HG03139 (cell line): ENCODE measurements around the gene RIC8B.
"Not testable (repeated sequence)": the region's sequence is repeated elsewhere in the genome, so short reads cannot be mapped to it uniquely, and the experiment has no call there.

Experiments used
- ATAC-seq: cut with Tn5 transposase; IDR thresholded peaks from one replicate; pipeline ENCODE4 v1.9.1; 2021; ENCODE audit not compliant: unreplicated experiment

RIC8B gene

DNA sequence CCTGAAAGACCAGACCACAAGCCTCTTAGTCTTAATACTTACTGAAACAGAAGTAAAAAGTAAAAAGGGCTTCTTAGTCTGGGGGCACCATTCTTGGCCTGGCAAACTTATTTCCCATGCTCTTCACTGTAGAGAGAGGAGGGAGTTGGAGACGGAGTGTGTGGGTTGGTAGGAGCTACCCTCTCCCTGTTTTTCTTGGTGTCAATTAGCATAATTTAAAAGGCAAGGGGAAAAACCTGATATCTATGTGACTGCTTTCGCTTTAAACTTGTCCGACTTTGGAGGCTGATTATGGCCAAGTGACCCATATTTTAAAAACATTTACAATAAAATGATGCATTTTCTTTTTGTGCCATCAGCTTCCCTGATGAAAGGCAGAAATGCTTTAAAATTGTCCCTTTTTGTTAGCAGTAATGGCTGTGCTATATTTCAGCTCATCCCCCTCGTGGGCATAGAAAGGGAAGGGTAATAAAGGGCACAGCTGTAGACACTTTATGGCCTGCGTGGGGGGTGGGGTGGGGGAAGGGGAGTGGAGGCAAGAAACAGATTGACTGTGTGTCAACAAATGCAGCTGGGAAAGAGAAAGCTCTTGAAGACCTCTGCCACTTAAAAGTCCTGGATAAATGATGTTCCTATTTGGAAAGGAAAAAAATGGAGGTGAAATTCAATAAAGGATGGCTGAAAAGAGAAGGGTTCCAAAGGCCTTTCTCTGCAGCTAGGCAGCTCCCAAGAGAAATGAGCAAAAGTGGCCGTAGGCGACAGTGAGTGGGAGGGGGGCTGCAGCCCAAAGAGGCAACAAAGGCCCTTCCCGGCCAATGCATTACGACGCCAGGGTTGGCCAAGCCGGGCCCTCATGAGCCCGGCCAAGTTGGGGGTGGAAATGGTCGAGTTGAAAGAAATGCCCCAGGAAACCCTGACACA, 123.8 kb downstream of the RIC8B start:
- ATAC-seq: no peak

GRCh38 chr12:106900554-106900953, 126.1 kb downstream of the RIC8B start:
- no peak for ATAC-seq

- no peak for ATAC-seq
Observed at GRCh38 chr12:106901276-106901675, 126.8 kb downstream of the RIC8B start.

- no peak for ATAC-seq
Observed at GRCh38 chr12:106902053-106902452, 127.6 kb downstream of the RIC8B start.

DNA sequence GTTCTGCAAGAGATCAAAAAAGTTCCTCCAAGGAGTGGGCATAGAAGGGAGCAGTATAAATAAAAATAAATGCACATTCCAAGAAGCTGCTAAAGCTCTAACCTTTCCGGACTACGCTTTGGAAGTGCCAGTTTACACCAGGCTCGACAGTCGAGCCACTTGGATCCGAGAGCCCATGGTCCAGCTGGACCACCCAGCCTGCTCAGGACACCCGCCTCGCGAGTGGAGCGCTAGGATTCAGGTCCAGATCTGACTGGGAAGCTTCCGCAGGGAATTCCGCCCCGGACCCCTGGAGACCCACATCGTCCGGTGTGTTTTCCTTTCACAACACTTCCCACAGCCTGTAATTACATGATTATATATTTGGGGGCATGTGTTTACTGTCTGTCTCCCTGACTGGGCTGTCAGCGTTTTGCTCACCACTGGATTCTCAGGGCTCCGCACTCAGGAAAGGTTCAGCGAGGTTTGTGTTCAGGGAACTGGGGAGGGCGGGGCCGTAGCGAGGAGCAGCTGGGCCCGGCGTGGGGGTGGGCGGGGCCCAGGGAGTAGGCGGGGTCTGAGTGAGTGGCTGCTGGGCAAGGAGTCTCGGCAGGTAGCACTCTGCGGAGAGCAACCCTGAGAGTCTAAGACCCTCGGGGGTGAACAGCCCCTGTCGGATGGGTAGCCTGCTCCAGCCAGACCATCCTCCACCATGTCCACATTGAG, 128.9 kb downstream of the RIC8B start:
- ATAC-seq: peak; percentile 86

DNA sequence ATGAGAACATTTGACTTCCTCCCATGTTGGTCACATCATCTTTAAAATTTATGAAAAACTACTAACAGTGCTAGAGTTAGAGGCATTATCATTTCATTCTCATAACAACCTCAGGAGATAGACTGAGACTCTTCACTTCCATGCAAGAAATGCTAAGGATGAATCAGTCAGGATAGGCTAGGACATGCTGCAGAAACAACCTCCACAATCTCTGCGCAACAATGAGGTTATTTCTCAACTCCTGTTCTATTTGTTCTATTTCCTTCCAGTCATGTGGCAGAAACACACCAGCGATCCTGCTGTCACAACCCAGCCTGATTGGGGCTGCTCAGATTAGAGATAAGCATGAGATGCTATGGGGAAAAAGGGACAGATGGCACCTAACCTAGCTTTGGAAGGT, 132.2 kb downstream of the RIC8B start:
- ATAC-seq: no peak

DNA sequence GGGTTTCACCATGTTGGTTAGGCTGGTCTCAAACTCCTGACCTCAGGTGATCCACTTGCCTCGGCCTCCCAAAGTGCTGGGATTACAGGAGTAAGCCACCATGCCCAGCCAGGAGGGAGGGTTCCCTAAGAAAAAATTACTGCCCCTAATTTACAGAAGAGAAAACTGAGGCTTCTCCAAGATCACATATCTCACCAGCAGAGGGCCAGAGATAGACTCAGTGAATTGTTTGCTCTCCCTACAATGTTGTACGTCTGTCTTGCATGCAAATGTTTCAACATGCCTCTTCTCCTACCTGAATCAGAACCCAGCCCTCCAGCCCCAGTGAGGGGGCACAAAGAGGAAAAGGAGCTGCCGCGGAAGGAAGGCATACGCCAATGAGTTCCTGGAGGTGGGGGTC, 132.9 kb downstream of the RIC8B start:
- no peak for ATAC-seq

GRCh38 chr12:106907846-106908245, 133.4 kb downstream of the RIC8B start:
- ATAC-seq: no peak

DNA sequence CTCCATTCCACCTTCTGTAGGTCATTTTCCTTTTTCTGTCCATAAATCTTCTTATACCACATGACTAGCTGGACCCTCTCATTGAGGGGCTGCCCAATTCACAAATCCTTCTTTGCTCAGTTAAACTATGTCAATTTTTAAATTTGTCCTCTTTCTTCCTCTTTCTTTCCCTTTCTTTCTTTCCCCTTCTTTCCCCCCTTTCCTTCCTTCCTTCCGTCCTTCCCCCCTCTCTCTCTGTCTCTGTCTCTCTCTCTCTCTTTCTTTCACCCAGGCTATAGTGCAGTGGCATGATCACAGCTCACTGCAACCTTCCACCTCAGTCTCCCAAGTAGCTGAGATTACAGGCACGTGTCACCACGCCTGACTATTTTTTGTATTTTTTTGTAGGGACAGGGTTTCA, 134.1 kb downstream of the RIC8B start:
- no peak for ATAC-seq

DNA sequence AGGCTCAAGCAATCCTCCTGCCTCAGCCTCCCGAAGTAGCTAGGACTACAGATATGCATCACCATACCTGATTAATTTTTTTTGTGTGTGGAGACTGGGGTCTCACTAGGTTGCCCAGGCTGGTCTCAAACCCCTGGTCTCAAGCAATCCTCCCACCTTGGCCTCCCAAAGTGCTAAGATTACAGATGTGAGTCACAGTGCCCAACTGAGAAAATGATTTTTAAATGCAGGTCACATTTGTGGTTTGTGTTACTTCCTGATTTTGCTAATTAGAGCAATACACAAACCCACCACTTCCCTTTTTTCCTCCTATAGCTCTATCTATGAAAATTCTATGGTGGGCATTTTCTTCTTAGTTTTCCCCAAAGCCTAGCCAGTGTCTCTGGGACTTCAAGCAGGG, 135.7 kb downstream of the RIC8B start:
- ATAC-seq: peak; percentile 63

- ATAC-seq: no peak
Observed at GRCh38 chr12:106911581-106911980, 137.1 kb downstream of the RIC8B start.

GRCh38 chr12:106913456-106913855, 139.0 kb downstream of the RIC8B start:
- no peak for ATAC-seq

DNA sequence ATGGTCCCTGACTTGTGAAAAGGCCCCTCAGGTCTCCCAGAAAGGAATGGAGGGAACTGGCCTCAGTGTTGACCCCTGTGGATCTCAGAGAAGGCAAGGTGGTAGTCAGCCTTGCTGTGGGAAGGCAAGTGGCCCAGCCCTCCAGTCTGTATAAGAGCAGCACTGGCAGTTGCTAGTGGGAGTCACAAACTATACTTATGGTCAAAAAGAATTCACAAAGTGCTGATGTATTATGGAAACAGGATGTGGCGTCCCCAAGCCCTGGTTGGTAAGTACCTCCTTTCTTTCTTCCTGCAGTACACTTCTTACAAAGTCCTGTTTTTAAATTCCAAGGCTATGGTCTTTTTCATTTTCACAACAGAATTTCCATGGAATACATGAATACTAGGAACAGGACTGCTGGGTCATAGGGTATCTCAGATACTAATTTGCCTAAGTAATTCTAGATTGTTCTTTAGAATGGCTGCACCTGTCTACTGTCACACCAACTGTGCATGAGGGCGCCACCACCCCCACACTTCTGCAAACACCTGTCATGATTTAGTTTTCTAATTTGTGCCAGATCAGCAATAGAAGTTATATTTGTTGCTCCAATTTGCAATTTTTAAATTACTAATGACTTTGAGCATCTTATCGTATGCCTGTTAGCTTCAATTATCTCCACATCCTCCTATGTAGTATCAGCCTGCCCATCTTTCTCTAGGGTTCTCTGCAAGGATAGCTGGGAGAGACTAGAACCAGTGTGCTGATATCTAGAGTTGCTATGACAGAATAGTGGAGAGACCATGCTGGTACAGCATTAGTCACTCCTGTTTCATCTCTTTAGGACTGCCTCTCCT, 140.5 kb downstream of the RIC8B start:
- no peak for ATAC-seq

GRCh38 chr12:106915635-106916026, 141.1 kb downstream of the RIC8B start:
- ATAC-seq: no peak

GRCh38 chr12:106917503-106917902, 143.0 kb downstream of the RIC8B start:
- ATAC-seq: no peak

DNA sequence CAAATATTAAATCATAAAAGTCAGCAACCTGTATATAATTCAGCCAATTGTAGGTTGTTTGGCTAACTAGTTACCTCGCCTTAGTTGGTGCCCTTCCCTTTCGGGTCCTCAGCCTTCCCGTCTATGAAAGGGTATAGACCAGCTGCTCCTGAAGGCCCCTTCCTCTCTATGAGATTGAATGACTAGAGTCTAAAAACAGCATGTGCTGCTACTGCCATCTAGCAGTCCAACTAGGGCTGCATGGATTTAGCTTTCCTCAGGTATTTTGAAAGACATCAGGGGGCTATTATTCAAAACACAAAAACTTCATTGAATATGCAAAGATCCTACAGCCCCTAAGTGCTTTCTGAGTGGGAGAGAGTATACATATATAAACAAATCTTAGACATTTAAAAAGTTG, 144.3 kb downstream of the RIC8B start:
- ATAC-seq: no peak

GRCh38 chr12:106919910-106920544, 145.5 kb downstream of the RIC8B start:
- ATAC-seq: no peak

GRCh38 chr12:106921976-106922375, 147.5 kb downstream of the RIC8B start:
- ATAC-seq: not testable (repeated sequence)

- ATAC-seq: not testable (repeated sequence)
Observed at GRCh38 chr12:106923594-106923993, 149.1 kb downstream of the RIC8B start.

DNA sequence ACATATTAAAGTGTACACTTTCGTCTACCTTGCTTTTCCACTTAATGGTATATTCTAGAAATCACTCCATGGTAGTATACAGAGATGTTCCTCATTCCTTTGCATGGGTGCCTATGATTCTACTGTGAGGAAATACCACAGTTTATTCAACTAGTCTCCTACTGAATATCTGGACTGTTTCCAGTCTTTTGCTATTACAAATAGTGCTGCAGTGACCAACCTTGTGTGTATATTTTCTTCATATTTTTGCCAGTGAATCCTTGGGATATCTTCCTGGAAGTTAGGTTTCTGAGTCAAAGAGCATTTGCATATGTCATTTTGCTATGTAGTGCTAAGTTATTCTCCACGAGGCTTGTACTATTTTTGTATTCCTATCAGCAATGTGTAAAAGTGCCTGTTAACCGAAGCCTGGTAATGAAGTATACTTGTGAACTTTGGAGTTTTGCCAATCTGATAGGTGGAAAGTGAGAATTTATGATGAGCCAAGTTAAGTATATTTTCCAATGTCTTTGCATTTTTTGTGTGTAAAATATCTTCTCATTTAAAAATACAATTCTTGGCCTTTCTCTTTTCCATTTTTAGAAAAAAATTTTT, 149.9 kb downstream of the RIC8B start:
- ATAC-seq: no peak
